CD14-positive monocyte (primary cell): Measurements from ENCODE around the gene NR2F6. TPM values are rescaled to one million over a fixed set of nuclear protein-coding genes. Genes with fewer than 3 reads are reported as not detected.

ENCODE experiments used
- DNase-seq, 3 donors: peaks; one replicate each; pipeline ENCODE4 v3.0.0-alpha.2; 2011 to 2022
- H2AFZ ChIP-seq: 2 replicates; pipeline ENCODE4 v1.6.0; 2012; ENCODE audit warnings: mild to moderate bottlenecking, low read depth, low read length, inconsistent platforms; ENCODE audit not compliant: insufficient read depth, poor library complexity, severe bottlenecking
- H3K27ac ChIP-seq, 2 donors: 1 replicate in 1 of 2; 2 replicates in 1 of 2; pipeline ENCODE4 v1.5.1; 2012 to 2013; ENCODE audit warnings: low read length in 2 of 2, control low read depth in 1 of 2, inconsistent platforms in 1 of 2, low read depth in 1 of 2, mild to moderate bottlenecking in 1 of 2
- H3K27me3 ChIP-seq, 2 donors: one replicate each; pipeline versions ENCODE4 v1.6.0 to v1.6.1; 2011 to 2013; ENCODE audit warnings: low read length in 2 of 2; ENCODE audit not compliant: control insufficient read depth in 2 of 2, insufficient read depth in 2 of 2
- H3K36me3 ChIP-seq, 2 donors: replicated peaks in 1 of 2; 1 replicate in 1 of 2; 2 replicates in 1 of 2; pipeline versions ENCODE4 v1.5.1 to v1.6.1; 2012 to 2013; ENCODE audit warnings: low read length in 2 of 2, control low read depth in 1 of 2, inconsistent platforms in 1 of 2, mild to moderate bottlenecking in 1 of 2; ENCODE audit not compliant: insufficient read depth in 2 of 2, control insufficient read depth in 1 of 2
- H3K4me1 ChIP-seq, 2 donors: 1 replicate in 1 of 2; 2 replicates in 1 of 2; pipeline versions ENCODE4 v1.5.1 to v1.6.1; 2012 to 2013; ENCODE audit warnings: low read length in 2 of 2, control low read depth in 1 of 2, inconsistent platforms in 1 of 2, mild to moderate bottlenecking in 1 of 2, moderate library complexity in 1 of 2; ENCODE audit not compliant: insufficient read depth in 2 of 2, control insufficient read depth in 1 of 2
- H3K4me2 ChIP-seq: replicated peaks from 2 replicates; pipeline ENCODE3; 2012; ENCODE audit warnings: low read length, moderate library complexity, mild to moderate bottlenecking; ENCODE audit not compliant: poor library complexity, severe bottlenecking; ENCODE audit errors: extremely low read depth
- H3K4me3 ChIP-seq, 3 experiments: fragments of 200-600 bp in 1 of 3; sonication (generic) in 1 of 3; replicated peaks in 1 of 3; 1 replicate in 2 of 3; 2 replicates in 1 of 3; pipeline ENCODE4 v1.5.1; 2011 to 2013; ENCODE audit warnings: low read length in 3 of 3, mild to moderate bottlenecking in 3 of 3, control low read depth in 2 of 3, low read depth in 2 of 3, inconsistent platforms in 1 of 3, moderate library complexity in 1 of 3
- H3K79me2 ChIP-seq: 2 replicates; pipeline ENCODE4 v1.6.0; 2012; ENCODE audit warnings: mild to moderate bottlenecking, control low read depth, inconsistent platforms, low read length, moderate library complexity; ENCODE audit not compliant: insufficient read depth
- H3K9ac ChIP-seq: 2 replicates; pipeline ENCODE4 v1.6.0; 2017; ENCODE audit warnings: low read length, mild to moderate bottlenecking; ENCODE audit not compliant: insufficient read depth, poor library complexity, severe bottlenecking
- H3K9me3 ChIP-seq, 2 donors: replicated peaks in 1 of 2; 1 replicate in 1 of 2; 2 replicates in 1 of 2; pipeline versions ENCODE4 v1.5.1 to v1.6.1; 2012 to 2013; ENCODE audit warnings: low read length in 2 of 2, control low read depth in 1 of 2; ENCODE audit not compliant: control insufficient read depth in 1 of 2, insufficient read depth in 1 of 2
- H4K20me1 ChIP-seq: 2 replicates; pipeline ENCODE4 v1.6.0; 2012; ENCODE audit warnings: mild to moderate bottlenecking, low read length, control low read depth, moderate library complexity; ENCODE audit not compliant: insufficient read depth
- H3K27ac Mint-ChIP-seq, 7 donors: one replicate each; pipeline ENCODE4 v1.8.0; 2020; ENCODE audit warnings: mild to moderate bottlenecking in 7 of 7, mixed read lengths in 7 of 7, moderate library complexity in 6 of 7, inconsistent platforms in 2 of 7
- H3K27me3 Mint-ChIP-seq, 3 donors: one replicate each; pipeline ENCODE4 v1.8.0; 2021 to 2022; ENCODE audit warnings: low read depth in 3 of 3, mild to moderate bottlenecking in 3 of 3, mixed read lengths in 3 of 3, moderate library complexity in 3 of 3, inconsistent platforms in 1 of 3
- H3K36me3 Mint-ChIP-seq, 2 donors: one replicate each; pipeline ENCODE4 v1.8.0; 2020; ENCODE audit warnings: mixed read lengths in 2 of 2, inconsistent platforms in 1 of 2, mild to moderate bottlenecking in 1 of 2
- H3K4me1 Mint-ChIP-seq: one replicate; pipeline ENCODE4 v1.8.0; 2020; ENCODE audit warnings: mild to moderate bottlenecking, mixed read lengths
- H3K4me3 Mint-ChIP-seq, 2 donors: one replicate each; pipeline ENCODE4 v1.8.0; 2020; ENCODE audit warnings: mild to moderate bottlenecking in 2 of 2, mixed read lengths in 2 of 2, moderate library complexity in 1 of 2
- H3K9me3 Mint-ChIP-seq, 7 donors: one replicate each; pipeline ENCODE4 v1.8.0; 2020 to 2022; ENCODE audit warnings: mixed read lengths in 7 of 7, mild to moderate bottlenecking in 6 of 7, moderate library complexity in 6 of 7, inconsistent platforms in 2 of 7
- WGBS: methylation state at CpG from one replicate; pipeline ENCODE4 v1.1.5; 2013; ENCODE audit warnings: missing lambda C conversion rate; ENCODE audit not compliant: insufficient coverage; 5-methylcytosine and 5-hydroxymethylcytosine counted together
- intact Hi-C, 2 donors: fragments of 100-400 bp; cut with micrococcal nuclease; formaldehyde crosslinking; loops; one replicate each; pipeline versions ENCODE4 v1.15.0 to v1.15.1; 2023
- polyA plus RNA-seq, 3 donors: library from polyadenylated mRNA; depleted of rRNA in 1 of 3; unstranded in 2 of 3; stranded (reverse) in 1 of 3; fragments of 300-500 nt in 2 of 3; fragments of >200 nt in 1 of 3; fragmentation: Illumina TruSeq in 2 of 3; gene quantifications; 1 replicate in 2 of 3; 2 replicates in 1 of 3; pipeline ENCODE4 v1.2.3, GENCODE V29; 2012 to 2021
- TF ChIP-seq, protein P1 (sequence below): fragments of 200-600 bp; IDR thresholded peaks from one replicate; pipeline ENCODE4 v1.8.0; 2022; ENCODE audit warnings: antibody characterized with exemption, mild to moderate bottlenecking

Gene NR2F6
- polyA plus RNA-seq, 3 donors = 0.87 to 5.1 (median 1.7) TPM

- Mint-ChIP-seq H3K27me3 (peaks cover 0 to 4% (median 2%) of the 10 kb centered on the region in 3 donors), H3K9me3 (peaks cover 0 to 2% (median 0%) of the 10 kb centered on the region in 7 donors)
These were observed 14.2 kb upstream of the NR2F6 start for GRCh38 chr19:17259934-17260333.

DNA sequence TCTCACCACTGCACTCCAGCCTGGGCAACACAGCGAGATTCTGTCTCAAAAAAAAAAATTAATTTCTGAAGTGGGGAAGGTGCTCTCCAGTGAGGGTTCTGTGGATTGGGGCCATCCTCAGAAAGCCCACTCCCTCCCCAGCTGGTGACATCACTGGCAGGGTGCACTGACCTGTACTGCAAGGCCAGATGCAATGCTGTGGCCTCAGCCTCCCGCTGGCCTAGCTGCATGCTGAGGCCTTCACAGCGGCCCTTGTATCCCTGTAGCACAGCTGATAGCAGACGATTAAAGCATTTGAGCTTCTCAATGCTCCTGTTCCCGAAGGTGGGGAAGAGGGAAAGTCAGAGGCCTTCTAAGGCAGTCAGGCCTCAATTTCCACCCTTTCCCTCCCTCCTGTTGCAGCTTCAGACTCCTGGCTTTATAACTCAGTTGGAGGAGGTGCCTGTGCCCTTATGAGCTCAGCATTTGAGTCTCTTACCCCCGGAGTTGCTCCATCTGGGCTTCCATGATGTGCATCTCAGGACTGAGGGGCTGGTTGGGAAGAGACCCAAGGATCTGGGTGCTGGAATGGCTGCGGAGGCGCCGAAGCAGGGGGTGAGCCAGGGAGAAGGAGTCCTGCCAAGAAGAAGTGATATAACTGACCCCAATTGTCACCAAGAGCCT is 13.5 kb upstream of the NR2F6 start:
- no peaks in the 10 kb centered on the region for H3K36me3 ChIP-seq
- Mint-ChIP-seq H3K27ac (no peak overlapping the region), H3K4me1 (peaks cover 5% of the 10 kb centered on the region), H3K27me3 (peaks cover 0 to 6% (median 2%) of the 10 kb centered on the region in 3 donors), H3K36me3 (no peaks in the 10 kb centered on the region), H3K9me3 (peaks cover 0 to 2% (median 0%) of the 10 kb centered on the region in 7 donors), H3K4me3 (no peak overlapping the region)
- TF ChIP-seq, protein P1, sequence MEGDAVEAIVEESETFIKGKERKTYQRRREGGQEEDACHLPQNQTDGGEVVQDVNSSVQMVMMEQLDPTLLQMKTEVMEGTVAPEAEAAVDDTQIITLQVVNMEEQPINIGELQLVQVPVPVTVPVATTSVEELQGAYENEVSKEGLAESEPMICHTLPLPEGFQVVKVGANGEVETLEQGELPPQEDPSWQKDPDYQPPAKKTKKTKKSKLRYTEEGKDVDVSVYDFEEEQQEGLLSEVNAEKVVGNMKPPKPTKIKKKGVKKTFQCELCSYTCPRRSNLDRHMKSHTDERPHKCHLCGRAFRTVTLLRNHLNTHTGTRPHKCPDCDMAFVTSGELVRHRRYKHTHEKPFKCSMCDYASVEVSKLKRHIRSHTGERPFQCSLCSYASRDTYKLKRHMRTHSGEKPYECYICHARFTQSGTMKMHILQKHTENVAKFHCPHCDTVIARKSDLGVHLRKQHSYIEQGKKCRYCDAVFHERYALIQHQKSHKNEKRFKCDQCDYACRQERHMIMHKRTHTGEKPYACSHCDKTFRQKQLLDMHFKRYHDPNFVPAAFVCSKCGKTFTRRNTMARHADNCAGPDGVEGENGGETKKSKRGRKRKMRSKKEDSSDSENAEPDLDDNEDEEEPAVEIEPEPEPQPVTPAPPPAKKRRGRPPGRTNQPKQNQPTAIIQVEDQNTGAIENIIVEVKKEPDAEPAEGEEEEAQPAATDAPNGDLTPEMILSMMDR = no peak
- no peaks in the 10 kb centered on the region for H4K20me1 ChIP-seq
- DNase-seq = no peak
- no peaks in the 10 kb centered on the region for H3K27me3 ChIP-seq
- WGBS = 100% methylated on average over 6 of the region's 9 CpGs
- no peak overlapping the region for H3K27ac ChIP-seq
- no peaks in the 10 kb centered on the region for H3K9me3 ChIP-seq
- no peaks in the 10 kb centered on the region for H3K79me2 ChIP-seq
- no peak overlapping the region for H2AFZ ChIP-seq
- intact Hi-C loops = loop anchor here in 1 of 2 donors (2.0 kb wide), 1 partner anchor 24 kb away; no protein-coding TSS in a partner anchor
- H3K4me2 ChIP-seq = no peak overlapping the region
- no peaks in the 10 kb centered on the region for H3K4me1 ChIP-seq
- no peak overlapping the region for H3K9ac ChIP-seq
- H3K4me3 ChIP-seq = no peak overlapping the region

More at GRCh38 chr19:17259934-17260333, 14.2 kb upstream of the NR2F6 start:
- Histone ChIP-seq H3K9me3 (no peaks in the 10 kb centered on the region), H4K20me1 (no peaks in the 10 kb centered on the region), H3K27ac (no peak overlapping the region), H3K27me3 (no peaks in the 10 kb centered on the region), H3K36me3 (no peaks in the 10 kb centered on the region), H3K4me2 (no peak overlapping the region), H2AFZ (no peak overlapping the region), H3K4me3 (no peak overlapping the region), H3K4me1 (no peaks in the 10 kb centered on the region), H3K9ac (no peak overlapping the region), H3K79me2 (no peaks in the 10 kb centered on the region)
- Mint-ChIP-seq H3K36me3 (no peaks in the 10 kb centered on the region), H3K4me3 (no peak overlapping the region), H3K4me1 (peaks cover 10% of the 10 kb centered on the region), H3K27ac (no peak overlapping the region)
- no CpG with 5 or more reads among the region's 1 CpG for whole genome bisulfite sequencing
- TF ChIP-seq, protein P1 = no peak
- intact Hi-C loops = loop anchor here in 1 of 2 donors (2.0 to 10.0 kb wide), 2 partner anchors 23 to 595 kb away; partner anchors contain the start of gene RPL18A
- no peak for DNase-seq
